GM12878 (cell line): ENCODE measurements around the gene TICRR. TPM values are rescaled to one million over a fixed set of nuclear protein-coding genes. Genes with fewer than 3 reads are reported as not detected.

Experiments used
- polyA plus RNA-seq, 11 experiments: library from polyadenylated mRNA; depleted of rRNA in 4 of 11; unstranded in 6 of 11; stranded (reverse) in 5 of 11; fragments of >200 nt; fragmentation: Nextera tagmentation in 4 of 11; fragmentation: Illumina TruSeq in 1 of 11; extraction: Ambion mirVana in 4 of 11; extraction: Trizol in 1 of 11; gene quantifications; 1 replicate in 1 of 11; 2 replicates in 10 of 11; pipeline versions ENCODE4 v1.2.1 to v1.2.3, GENCODE V29; 2011 to 2016; ENCODE audit warnings: inconsistent platforms in 2 of 11, missing spikeins in 2 of 11, low read depth in 1 of 11
- total RNA-seq, 4 experiments: library from RNA; depleted of rRNA in 3 of 4; stranded (reverse); fragments of >200 nt in 3 of 4; fragmentation: Illumina TruSeq in 1 of 4; extraction: Trizol in 1 of 4; gene quantifications; 2 replicates each; pipeline versions ENCODE4 v1.2.1 to v1.2.3, GENCODE V29; 2013 to 2021
- TF ChIP-seq, protein P1 (sequence below): fragments of 450-650 bp; IDR thresholded peaks from 2 replicates; pipeline ENCODE4 v1.6.1; 2017; ENCODE audit warnings: mild to moderate bottlenecking
- TF ChIP-seq, protein P2 (sequence below): fragments of 450-650 bp; formaldehyde crosslinking; IDR thresholded peaks from 2 replicates; pipeline ENCODE4 v1.4.0; 2022; ENCODE audit warnings: mild to moderate bottlenecking, moderate library complexity
- TF ChIP-seq, protein P3 (sequence below): fragments of 150-350 bp; IDR thresholded peaks from 2 replicates; pipeline ENCODE4 v1.6.1; 2014; ENCODE audit warnings: mild to moderate bottlenecking, low read depth, low read length
- TF ChIP-seq, protein P4 (sequence below): IDR thresholded peaks from 2 replicates; pipeline ENCODE4 v1.6.1; 2012; ENCODE audit warnings: low read length, inconsistent platforms
- TF ChIP-seq, protein P5 (sequence below): fragments of 450-650 bp; formaldehyde crosslinking; IDR thresholded peaks from 2 replicates; pipeline ENCODE4 v1.5.0; 2022; ENCODE audit warnings: mild to moderate bottlenecking, missing genetic modification characterization

The TICRR gene
- total and polyA plus RNA-seq, 10 of the 15 experiments (the other 5 are each of a cell fraction or from before 2014, with no cell fraction given): 0.58 to 21.5 (median 11.5) TPM

DNA sequence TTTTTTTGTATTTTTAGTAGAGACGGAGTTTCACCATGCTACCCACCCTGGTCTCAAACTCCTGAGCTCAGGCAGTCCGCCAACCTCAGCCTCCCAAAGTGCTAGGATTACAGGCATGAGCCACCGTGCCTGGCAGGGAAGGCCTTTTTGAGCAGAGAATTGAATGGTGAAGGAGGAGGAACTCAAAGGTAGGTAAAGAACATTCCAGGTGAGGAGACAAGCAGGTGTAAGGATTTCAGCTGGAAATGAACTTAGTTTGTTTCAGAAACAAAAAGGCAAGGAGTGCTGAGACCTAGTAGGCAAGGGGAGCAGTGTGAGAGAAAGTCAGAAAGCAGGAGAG lies 2.5 kb downstream of the TICRR start (continued):
- TF ChIP-seq, protein P1, sequence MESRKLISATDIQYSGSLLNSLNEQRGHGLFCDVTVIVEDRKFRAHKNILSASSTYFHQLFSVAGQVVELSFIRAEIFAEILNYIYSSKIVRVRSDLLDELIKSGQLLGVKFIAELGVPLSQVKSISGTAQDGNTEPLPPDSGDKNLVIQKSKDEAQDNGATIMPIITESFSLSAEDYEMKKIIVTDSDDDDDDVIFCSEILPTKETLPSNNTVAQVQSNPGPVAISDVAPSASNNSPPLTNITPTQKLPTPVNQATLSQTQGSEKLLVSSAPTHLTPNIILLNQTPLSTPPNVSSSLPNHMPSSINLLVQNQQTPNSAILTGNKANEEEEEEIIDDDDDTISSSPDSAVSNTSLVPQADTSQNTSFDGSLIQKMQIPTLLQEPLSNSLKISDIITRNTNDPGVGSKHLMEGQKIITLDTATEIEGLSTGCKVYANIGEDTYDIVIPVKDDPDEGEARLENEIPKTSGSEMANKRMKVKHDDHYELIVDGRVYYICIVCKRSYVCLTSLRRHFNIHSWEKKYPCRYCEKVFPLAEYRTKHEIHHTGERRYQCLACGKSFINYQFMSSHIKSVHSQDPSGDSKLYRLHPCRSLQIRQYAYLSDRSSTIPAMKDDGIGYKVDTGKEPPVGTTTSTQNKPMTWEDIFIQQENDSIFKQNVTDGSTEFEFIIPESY: no peak
- TF ChIP-seq, protein P2, sequence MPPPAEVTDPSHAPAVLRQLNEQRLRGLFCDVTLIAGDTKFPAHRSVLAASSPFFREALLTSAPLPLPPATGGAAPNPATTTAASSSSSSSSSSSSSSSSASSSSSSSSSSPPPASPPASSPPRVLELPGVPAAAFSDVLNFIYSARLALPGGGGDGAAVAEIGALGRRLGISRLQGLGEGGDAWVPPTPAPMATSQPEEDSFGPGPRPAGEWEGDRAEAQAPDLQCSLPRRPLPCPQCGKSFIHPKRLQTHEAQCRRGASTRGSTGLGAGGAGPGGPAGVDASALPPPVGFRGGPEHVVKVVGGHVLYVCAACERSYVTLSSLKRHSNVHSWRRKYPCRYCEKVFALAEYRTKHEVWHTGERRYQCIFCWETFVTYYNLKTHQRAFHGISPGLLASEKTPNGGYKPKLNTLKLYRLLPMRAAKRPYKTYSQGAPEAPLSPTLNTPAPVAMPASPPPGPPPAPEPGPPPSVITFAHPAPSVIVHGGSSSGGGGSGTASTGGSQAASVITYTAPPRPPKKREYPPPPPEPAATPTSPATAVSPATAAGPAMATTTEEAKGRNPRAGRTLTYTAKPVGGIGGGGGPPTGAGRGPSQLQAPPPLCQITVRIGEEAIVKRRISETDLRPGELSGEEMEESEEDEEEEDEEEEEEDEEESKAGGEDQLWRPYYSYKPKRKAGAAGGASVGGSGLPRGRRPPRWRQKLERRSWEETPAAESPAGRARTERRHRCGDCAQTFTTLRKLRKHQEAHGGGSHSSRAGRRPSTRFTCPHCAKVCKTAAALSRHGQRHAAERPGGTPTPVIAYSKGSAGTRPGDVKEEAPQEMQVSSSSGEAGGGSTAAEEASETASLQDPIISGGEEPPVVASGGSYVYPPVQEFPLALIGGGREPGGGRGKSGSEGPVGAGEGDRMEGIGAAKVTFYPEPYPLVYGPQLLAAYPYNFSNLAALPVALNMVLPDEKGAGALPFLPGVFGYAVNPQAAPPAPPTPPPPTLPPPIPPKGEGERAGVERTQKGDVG (CRISPR knock-in tag): no peak
- TF ChIP-seq, protein P3, sequence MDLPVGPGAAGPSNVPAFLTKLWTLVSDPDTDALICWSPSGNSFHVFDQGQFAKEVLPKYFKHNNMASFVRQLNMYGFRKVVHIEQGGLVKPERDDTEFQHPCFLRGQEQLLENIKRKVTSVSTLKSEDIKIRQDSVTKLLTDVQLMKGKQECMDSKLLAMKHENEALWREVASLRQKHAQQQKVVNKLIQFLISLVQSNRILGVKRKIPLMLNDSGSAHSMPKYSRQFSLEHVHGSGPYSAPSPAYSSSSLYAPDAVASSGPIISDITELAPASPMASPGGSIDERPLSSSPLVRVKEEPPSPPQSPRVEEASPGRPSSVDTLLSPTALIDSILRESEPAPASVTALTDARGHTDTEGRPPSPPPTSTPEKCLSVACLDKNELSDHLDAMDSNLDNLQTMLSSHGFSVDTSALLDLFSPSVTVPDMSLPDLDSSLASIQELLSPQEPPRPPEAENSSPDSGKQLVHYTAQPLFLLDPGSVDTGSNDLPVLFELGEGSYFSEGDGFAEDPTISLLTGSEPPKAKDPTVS: no peak
- TF ChIP-seq, protein P4, sequence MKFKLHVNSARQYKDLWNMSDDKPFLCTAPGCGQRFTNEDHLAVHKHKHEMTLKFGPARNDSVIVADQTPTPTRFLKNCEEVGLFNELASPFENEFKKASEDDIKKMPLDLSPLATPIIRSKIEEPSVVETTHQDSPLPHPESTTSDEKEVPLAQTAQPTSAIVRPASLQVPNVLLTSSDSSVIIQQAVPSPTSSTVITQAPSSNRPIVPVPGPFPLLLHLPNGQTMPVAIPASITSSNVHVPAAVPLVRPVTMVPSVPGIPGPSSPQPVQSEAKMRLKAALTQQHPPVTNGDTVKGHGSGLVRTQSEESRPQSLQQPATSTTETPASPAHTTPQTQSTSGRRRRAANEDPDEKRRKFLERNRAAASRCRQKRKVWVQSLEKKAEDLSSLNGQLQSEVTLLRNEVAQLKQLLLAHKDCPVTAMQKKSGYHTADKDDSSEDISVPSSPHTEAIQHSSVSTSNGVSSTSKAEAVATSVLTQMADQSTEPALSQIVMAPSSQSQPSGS: no peak
- TF ChIP-seq, protein P5, sequence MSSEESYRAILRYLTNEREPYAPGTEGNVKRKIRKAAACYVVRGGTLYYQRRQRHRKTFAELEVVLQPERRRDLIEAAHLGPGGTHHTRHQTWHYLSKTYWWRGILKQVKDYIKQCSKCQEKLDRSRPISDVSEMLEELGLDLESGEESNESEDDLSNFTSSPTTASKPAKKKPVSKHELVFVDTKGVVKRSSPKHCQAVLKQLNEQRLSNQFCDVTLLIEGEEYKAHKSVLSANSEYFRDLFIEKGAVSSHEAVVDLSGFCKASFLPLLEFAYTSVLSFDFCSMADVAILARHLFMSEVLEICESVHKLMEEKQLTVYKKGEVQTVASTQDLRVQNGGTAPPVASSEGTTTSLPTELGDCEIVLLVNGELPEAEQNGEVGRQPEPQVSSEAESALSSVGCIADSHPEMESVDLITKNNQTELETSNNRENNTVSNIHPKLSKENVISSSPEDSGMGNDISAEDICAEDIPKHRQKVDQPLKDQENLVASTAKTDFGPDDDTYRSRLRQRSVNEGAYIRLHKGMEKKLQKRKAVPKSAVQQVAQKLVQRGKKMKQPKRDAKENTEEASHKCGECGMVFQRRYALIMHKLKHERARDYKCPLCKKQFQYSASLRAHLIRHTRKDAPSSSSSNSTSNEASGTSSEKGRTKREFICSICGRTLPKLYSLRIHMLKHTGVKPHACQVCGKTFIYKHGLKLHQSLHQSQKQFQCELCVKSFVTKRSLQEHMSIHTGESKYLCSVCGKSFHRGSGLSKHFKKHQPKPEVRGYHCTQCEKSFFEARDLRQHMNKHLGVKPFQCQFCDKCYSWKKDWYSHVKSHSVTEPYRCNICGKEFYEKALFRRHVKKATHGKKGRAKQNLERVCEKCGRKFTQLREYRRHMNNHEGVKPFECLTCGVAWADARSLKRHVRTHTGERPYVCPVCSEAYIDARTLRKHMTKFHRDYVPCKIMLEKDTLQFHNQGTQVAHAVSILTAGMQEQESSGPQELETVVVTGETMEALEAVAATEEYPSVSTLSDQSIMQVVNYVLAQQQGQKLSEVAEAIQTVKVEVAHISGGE: no peak
